WTC11 (cell line): Measurements from ENCODE around the gene FAM76A.

Source experiments
- CTCF ChIP-seq: fragments of 200-600 bp; IDR thresholded peaks from 2 replicates; pipeline ENCODE4 v1.8.0; 2022; ENCODE audit warnings: antibody characterized with exemption
- ESRRA ChIP-seq: sonication (generic); formaldehyde crosslinking; IDR thresholded peaks from 2 replicates; pipeline ENCODE4 v1.8.1; 2022; ENCODE audit warnings: mild to moderate bottlenecking, missing genetic modification reagents, borderline replicate concordance
- GRHL2 ChIP-seq: fragments of 250-450 bp; sonication (Bioruptor Pico); IDR thresholded peaks from 2 replicates; pipeline ENCODE4 v1.8.0; 2022; ENCODE audit warnings: mild to moderate bottlenecking, moderate library complexity; ENCODE audit not compliant: insufficient replicate concordance, severe bottlenecking
- MLX ChIP-seq: sonication (generic); formaldehyde crosslinking; IDR thresholded peaks from 2 replicates; pipeline ENCODE4 v1.8.1; 2023; ENCODE audit warnings: mild to moderate bottlenecking, missing genetic modification reagents, moderate library complexity
- SP1 ChIP-seq: sonication (generic); formaldehyde crosslinking; conservative IDR thresholded peaks from 2 replicates; pipeline ENCODE4 v1.8.1; 2022; ENCODE audit warnings: missing genetic modification reagents
- TF ChIP-seq, protein P1 (sequence below): sonication (generic); formaldehyde crosslinking; IDR thresholded peaks from 2 replicates; pipeline ENCODE4 v1.8.0; 2022; ENCODE audit warnings: mild to moderate bottlenecking, missing genetic modification reagents
- TF ChIP-seq, protein P2 (sequence below): sonication (generic); formaldehyde crosslinking; IDR thresholded peaks from 2 replicates; pipeline ENCODE4 v1.8.0; 2022; ENCODE audit warnings: missing genetic modification reagents

- TF ChIP-seq ESRRA (CRISPR knock-in tag) (0 out of 2 replicates have a peak, but pooled peaks have one; percentile 12), GRHL2 (CRISPR knock-in tag) (no peak), CTCF (no peak), SP1 (CRISPR knock-in tag) (peak; percentile 98), MLX (no peak)
- TF ChIP-seq, protein P1, sequence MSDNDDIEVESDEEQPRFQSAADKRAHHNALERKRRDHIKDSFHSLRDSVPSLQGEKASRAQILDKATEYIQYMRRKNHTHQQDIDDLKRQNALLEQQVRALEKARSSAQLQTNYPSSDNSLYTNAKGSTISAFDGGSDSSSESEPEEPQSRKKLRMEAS = peak; percentile 100
- TF ChIP-seq, protein P2, sequence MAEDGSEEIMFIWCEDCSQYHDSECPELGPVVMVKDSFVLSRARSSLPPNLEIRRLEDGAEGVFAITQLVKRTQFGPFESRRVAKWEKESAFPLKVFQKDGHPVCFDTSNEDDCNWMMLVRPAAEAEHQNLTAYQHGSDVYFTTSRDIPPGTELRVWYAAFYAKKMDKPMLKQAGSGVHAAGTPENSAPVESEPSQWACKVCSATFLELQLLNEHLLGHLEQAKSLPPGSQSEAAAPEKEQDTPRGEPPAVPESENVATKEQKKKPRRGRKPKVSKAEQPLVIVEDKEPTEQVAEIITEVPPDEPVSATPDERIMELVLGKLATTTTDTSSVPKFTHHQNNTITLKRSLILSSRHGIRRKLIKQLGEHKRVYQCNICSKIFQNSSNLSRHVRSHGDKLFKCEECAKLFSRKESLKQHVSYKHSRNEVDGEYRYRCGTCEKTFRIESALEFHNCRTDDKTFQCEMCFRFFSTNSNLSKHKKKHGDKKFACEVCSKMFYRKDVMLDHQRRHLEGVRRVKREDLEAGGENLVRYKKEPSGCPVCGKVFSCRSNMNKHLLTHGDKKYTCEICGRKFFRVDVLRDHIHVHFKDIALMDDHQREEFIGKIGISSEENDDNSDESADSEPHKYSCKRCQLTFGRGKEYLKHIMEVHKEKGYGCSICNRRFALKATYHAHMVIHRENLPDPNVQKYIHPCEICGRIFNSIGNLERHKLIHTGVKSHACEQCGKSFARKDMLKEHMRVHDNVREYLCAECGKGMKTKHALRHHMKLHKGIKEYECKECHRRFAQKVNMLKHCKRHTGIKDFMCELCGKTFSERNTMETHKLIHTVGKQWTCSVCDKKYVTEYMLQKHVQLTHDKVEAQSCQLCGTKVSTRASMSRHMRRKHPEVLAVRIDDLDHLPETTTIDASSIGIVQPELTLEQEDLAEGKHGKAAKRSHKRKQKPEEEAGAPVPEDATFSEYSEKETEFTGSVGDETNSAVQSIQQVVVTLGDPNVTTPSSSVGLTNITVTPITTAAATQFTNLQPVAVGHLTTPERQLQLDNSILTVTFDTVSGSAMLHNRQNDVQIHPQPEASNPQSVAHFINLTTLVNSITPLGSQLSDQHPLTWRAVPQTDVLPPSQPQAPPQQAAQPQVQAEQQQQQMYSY (CRISPR knock-in tag) = no peak
Measured at GRCh38 chr1:27725374-27726172, at the start of gene FAM76A.
